Epithelial cell of proximal tubule (primary cell): ENCODE results near the gene LSG1. TPM values are rescaled to one million over a fixed set of nuclear protein-coding genes. Genes with fewer than 3 reads are reported as not detected.
"Not testable (repeated sequence)": the region's sequence is repeated elsewhere in the genome, so short reads cannot be mapped to it uniquely, and the experiment has no call there.

ENCODE experiments used
- DNase-seq: peaks from one replicate; pipeline ENCODE4 v3.0.0-alpha.2; 2011; ENCODE audit warnings: low read depth
- H3K4me3 ChIP-seq: 2 replicates; pipeline ENCODE4 v1.5.1; 2011; ENCODE audit warnings: low read depth, mild to moderate bottlenecking, low read length
- total RNA-seq: library from RNA; depleted of rRNA; stranded (reverse); fragments of >200 nt; gene quantifications from 2 replicates; pipeline ENCODE4 v1.2.3, GENCODE V29; 2015
- TF ChIP-seq, protein P1 (sequence below): conservative IDR thresholded peaks from 2 replicates; pipeline ENCODE4 v1.5.1; 2012; ENCODE audit warnings: low read depth, mild to moderate bottlenecking, low read length

The LSG1 gene
- total RNA-seq, 1 donor from 2014 or later, result 29.1 TPM

- TF ChIP-seq, protein P1, sequence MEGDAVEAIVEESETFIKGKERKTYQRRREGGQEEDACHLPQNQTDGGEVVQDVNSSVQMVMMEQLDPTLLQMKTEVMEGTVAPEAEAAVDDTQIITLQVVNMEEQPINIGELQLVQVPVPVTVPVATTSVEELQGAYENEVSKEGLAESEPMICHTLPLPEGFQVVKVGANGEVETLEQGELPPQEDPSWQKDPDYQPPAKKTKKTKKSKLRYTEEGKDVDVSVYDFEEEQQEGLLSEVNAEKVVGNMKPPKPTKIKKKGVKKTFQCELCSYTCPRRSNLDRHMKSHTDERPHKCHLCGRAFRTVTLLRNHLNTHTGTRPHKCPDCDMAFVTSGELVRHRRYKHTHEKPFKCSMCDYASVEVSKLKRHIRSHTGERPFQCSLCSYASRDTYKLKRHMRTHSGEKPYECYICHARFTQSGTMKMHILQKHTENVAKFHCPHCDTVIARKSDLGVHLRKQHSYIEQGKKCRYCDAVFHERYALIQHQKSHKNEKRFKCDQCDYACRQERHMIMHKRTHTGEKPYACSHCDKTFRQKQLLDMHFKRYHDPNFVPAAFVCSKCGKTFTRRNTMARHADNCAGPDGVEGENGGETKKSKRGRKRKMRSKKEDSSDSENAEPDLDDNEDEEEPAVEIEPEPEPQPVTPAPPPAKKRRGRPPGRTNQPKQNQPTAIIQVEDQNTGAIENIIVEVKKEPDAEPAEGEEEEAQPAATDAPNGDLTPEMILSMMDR, result no peak
- no peak for DNase-seq
- no peak overlapping the region for H3K4me3 ChIP-seq
Observed at GRCh38 chr3:194631696-194632095, 40.3 kb downstream of the LSG1 start.

DNA sequence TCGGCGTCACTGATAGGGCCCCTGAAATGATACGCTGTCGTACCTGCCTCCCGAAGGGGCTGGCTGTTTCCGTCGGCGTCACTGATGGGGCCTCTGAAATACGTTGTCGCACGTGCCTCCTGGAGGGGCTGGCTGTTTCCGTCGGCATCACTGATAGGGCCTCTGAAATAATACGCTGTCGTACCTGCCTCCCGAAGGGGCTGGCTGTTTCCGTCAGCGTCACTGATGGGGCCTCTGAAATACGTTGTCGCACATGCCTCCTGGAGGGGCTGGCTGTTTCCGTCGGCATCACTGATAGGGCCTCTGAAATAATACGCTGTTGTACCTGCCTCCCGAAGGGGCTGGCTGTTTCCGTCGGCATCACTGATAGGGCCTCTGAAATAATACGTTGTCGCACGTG is 41.3 kb downstream of the LSG1 start:
- H3K4me3 ChIP-seq, DNase-seq: not testable (repeated sequence)

GRCh38 chr3:194624956-194625355 is 47.0 kb downstream of the LSG1 start:
- TF ChIP-seq, protein P1, result no peak

DNA sequence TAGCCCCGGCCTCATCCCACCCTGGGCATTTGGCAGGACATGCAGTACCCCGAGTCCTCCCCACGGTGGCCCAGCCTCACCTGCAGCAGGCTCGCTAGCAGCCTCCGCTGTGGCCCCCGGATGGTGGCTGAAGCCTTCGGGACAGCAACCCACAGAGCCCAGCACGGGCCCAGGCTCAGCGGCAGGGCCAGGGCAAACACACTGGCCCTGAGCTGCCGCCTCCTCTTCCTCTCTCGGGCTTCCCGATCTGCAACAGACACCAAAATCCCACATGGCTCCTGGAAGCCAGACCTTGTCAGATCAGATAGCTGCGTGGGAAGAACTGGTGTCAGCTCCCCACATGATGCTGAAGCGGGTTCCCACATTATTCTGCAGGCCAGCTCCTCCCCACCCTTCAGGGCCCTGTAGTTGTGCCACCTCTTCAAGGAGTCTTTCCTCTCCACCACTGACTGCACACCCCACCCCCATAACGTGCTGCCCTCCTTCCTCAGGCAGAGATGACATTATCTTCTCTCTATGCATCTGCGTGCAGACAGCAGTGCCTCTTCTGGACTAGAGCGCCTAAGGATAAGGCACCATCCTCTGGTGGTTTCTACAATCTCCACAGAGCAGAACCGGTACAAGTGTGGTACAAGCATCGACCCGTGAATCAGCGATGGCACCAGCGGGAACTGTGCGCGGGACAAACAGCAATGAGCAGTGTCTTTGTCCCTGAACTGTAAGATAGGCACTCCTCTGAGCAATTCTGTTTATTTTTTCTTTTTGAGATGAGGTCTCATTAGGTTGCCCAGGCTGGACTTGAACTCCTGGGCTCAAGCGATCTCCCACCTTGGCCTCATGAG is 48.3 kb downstream of the LSG1 start:
- TF ChIP-seq, protein P1, result no peak
- DNase-seq, result no peak

More at GRCh38 chr3:194624956-194625355, 47.0 kb downstream of the LSG1 start:
- no peak overlapping the region for H3K4me3 ChIP-seq
- no peak for DNase-seq

DNA sequence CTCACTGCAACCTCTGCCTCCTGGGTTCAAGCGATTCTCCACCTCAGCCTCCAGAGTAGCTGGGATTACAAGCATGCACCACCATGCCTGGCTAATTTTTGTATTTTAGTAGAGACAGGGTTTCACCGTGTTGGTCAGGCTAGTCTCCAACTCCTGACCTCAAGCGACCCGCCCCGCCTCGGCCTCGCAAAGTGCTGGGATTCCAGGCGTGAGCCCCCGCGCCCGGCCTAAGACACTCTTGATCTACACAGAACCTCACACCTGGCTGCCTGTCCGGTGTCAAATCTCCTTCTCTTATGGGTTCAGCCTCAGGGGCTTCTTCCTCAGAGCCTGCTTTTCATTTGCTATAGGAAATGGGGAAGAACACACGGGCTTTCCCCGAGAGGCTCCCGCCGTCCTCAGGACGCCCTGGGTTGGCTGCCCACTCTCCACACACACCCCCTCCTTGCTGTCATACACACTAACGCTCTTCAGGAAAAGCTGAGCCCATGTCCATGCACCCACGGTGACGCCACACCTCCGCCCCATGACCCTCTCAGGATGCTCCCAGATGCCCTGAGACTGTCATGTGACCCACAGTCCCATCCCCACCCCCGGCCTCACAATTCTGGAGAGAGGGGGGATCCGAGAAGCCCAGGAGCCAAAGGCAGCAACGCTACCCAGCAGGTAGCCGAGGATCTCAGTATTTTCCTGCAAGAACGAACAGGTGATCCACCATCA is 49.2 kb downstream of the LSG1 start:
- no peak overlapping the region for H3K4me3 ChIP-seq
- TF ChIP-seq, protein P1, result no peak
- DNase-seq, result no peak

More for the DNA sequence above, 48.3 kb downstream of the LSG1 start:
- H3K4me3 ChIP-seq, result no peak overlapping the region

GRCh38 chr3:194621947-194622346 is 50.0 kb downstream of the LSG1 start:
- TF ChIP-seq, protein P1, result no peak
- no peak overlapping the region for H3K4me3 ChIP-seq
- no peak for DNase-seq

GRCh38 chr3:194620196-194620595 is 51.8 kb downstream of the LSG1 start:
- no peak for DNase-seq

More at GRCh38 chr3:194620196-194620595, 51.8 kb downstream of the LSG1 start:
- no peak overlapping the region for H3K4me3 ChIP-seq
- TF ChIP-seq, protein P1, result no peak
